T-cell (primary cell): Measurements from ENCODE around the gene GPR132. TPM values are rescaled to one million over a fixed set of nuclear protein-coding genes. Genes with fewer than 3 reads are reported as not detected.

ENCODE experiments used
- ATAC-seq, 4 experiments: fragments of 200-7000 bp in 3 of 4; fragments of 150-1000 bp in 1 of 4; cut with Tn5 transposase; replicated peaks in 1 of 4; 1 replicate in 3 of 4; 2 replicates in 1 of 4; pipeline ENCODE4 v1.10.0; 2021; ENCODE audit warnings: moderate library complexity in 3 of 4, mild to moderate bottlenecking in 2 of 4, moderate number of reproducible peaks in 1 of 4
- CTCF ChIA-PET, 2 donors: fragments of 300-600 bp; sonication (Branson Sonifier 250); formaldehyde crosslinking; loops; one replicate each; lab custom pipeline; 2022; ENCODE audit warnings: antibody characterized with exemption in 2 of 2; lab: Charles Lee
- POLR2A ChIA-PET, 2 donors: fragments of 300-600 bp; sonication (Branson Sonifier 250); formaldehyde crosslinking; loops; one replicate each; lab custom pipeline; 2022; ENCODE audit warnings: antibody characterized with exemption in 2 of 2; lab: Charles Lee
- DNase-seq, 35 experiments: peaks; one replicate each; pipeline versions ENCODE4 v3.0.0 to v3.0.0-alpha.2; 2013 to 2023
- H3K27ac ChIP-seq: one replicate; pipeline ENCODE4 v1.5.1; 2013; ENCODE audit warnings: low read length
- H3K27me3 ChIP-seq, 2 experiments: replicated peaks in 1 of 2; 1 replicate in 1 of 2; 2 replicates in 1 of 2; pipeline versions ENCODE4 v1.6.1 to v1.7.0; 2013; ENCODE audit warnings: low read length in 1 of 2, mixed read lengths in 1 of 2; ENCODE audit not compliant: control insufficient read depth in 2 of 2, insufficient read depth in 2 of 2; ENCODE audit errors: extremely low read depth in 1 of 2
- H3K36me3 ChIP-seq, 2 donors: 1 replicate in 1 of 2; 2 replicates in 1 of 2; pipeline versions ENCODE4 v1.6.1 to v1.7.0; 2013; ENCODE audit warnings: low read length in 1 of 2; ENCODE audit not compliant: control insufficient read depth in 2 of 2, insufficient read depth in 1 of 2; ENCODE audit errors: extremely low read depth in 1 of 2
- H3K4me1 ChIP-seq, 2 experiments: 1 replicate in 1 of 2; 2 replicates in 1 of 2; pipeline versions ENCODE4 v1.6.1 to v1.7.0; 2013; ENCODE audit warnings: low read length in 2 of 2, mixed read lengths in 1 of 2; ENCODE audit not compliant: insufficient read depth in 2 of 2, control insufficient read depth in 1 of 2; ENCODE audit errors: extremely low read depth in 1 of 2
- H3K4me3 ChIP-seq, 2 donors: 1 replicate in 1 of 2; 2 replicates in 1 of 2; pipeline versions ENCODE4 v1.5.1 to v1.7.0; 2013; ENCODE audit warnings: mild to moderate bottlenecking in 2 of 2, low read length in 1 of 2, moderate library complexity in 1 of 2; ENCODE audit not compliant: control insufficient read depth in 1 of 2; ENCODE audit errors: extremely low read depth in 1 of 2
- H3K9me3 ChIP-seq: 2 replicates; pipeline ENCODE4 v1.7.0; 2013
- H3K27ac Mint-ChIP-seq, 2 donors: one replicate each; pipeline ENCODE4 v1.8.0; 2020 to 2021; ENCODE audit warnings: mild to moderate bottlenecking in 2 of 2, mixed read lengths in 2 of 2
- H3K27me3 Mint-ChIP-seq, 2 donors: one replicate each; pipeline ENCODE4 v1.8.0; 2021 to 2022; ENCODE audit warnings: mixed read lengths in 2 of 2
- H3K36me3 Mint-ChIP-seq: one replicate; pipeline ENCODE4 v1.8.0; 2021; ENCODE audit warnings: mixed read lengths
- H3K4me1 Mint-ChIP-seq, 3 donors: one replicate each; pipeline ENCODE4 v1.8.0; 2020 to 2022; ENCODE audit warnings: mixed read lengths in 3 of 3, mild to moderate bottlenecking in 1 of 3
- H3K4me3 Mint-ChIP-seq, 3 donors: one replicate each; pipeline ENCODE4 v1.8.0; 2020 to 2022; ENCODE audit warnings: mild to moderate bottlenecking in 3 of 3, mixed read lengths in 3 of 3, moderate library complexity in 3 of 3
- H3K9me3 Mint-ChIP-seq, 3 donors: one replicate each; pipeline ENCODE4 v1.8.0; 2020 to 2022; ENCODE audit warnings: mixed read lengths in 3 of 3
- WGBS: methylation state at CpG from one replicate; pipeline ENCODE4 v1.1.5; 2013; ENCODE audit warnings: missing lambda C conversion rate; ENCODE audit not compliant: insufficient coverage; 5-methylcytosine and 5-hydroxymethylcytosine counted together
- total RNA-seq, 35 experiments: library from RNA in 6 of 35; stranded (reverse) in 6 of 35; fragments of 120-200 nt in 1 of 35; gene quantifications; one replicate each; pipeline versions ENCODE4 v1.2.1 to v1.2.4 and lab custom pipeline; 2013 to 2026

Gene GPR132
- total RNA-seq, 5 donors from 2014 or later (not counting 1 experiment from before 2014, with no cell fraction given) = 47.0 to 58.0 (median 49.7) TPM

DNA sequence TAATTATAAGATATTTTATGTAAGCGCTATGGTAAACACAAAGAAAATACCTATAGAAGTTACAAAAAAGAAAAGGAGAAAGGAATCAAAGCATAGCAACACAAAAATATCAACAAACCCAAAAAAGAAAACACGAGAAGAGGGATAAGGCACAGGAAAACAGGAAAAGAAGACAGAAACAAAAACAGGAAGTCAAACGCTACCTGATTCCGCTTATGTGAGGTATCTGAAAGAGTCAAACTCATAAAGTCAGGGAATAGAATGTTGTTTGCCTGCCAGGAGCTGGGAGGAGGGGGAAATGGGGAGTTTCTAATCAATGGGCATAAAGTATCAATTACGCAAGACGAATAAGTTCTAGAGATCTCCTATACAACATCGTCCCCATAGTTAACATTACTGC, 39.9 kb upstream of the GPR132 start:
- peaks cover 0 to 3% of the 10 kb centered on the region in 2 experiments for H3K4me1 ChIP-seq
- Mint-ChIP-seq H3K4me3 (no peak overlapping the region), H3K36me3 (no peaks in the 10 kb centered on the region), H3K9me3 (peaks cover 0 to 4% (median 0%) of the 10 kb centered on the region in 3 donors), H3K27me3 (peaks cover 28 to 48% of the 10 kb centered on the region in 2 donors), H3K27ac (no peak overlapping the region), H3K4me1 (peaks cover 0 to 5% (median 5%) of the 10 kb centered on the region in 3 donors)
- no peak overlapping the region for H3K4me3 ChIP-seq
- POLR2A ChIA-PET = no interaction called here
- CTCF ChIA-PET = no interaction called here
- no peak overlapping the region for H3K27ac ChIP-seq
- DNase-seq = no peak
- 14% methylated on average over 2 of the region's 7 CpGs for WGBS
- no peak for ATAC-seq
- H3K36me3 ChIP-seq = no peaks in the 10 kb centered on the region
- peaks cover 4 to 28% of the 10 kb centered on the region in 2 experiments for H3K27me3 ChIP-seq
- no peaks in the 10 kb centered on the region for H3K9me3 ChIP-seq

DNA sequence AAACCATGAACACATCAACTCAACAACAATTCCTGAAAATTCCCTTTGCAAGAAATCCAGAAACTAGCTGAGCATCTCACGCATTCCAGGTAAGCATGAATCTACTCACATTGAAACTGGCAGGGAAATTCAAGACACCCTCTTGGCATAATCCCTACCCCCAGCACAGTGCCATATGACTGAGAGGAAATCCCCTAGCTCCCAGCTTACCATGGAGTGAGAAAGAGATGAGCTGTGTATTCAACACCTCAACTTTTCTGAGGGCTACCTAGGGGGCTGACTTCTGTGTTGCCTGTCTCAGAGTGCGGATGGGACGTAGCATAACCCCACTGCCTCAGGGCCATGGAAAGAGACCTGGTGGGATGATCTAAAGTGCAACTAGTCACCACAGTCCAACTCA, 37.7 kb upstream of the GPR132 start:
- Mint-ChIP-seq H3K4me1 (peaks cover 0 to 5% (median 5%) of the 10 kb centered on the region in 3 donors), H3K27me3 (peaks cover 21 to 45% of the 10 kb centered on the region in 2 donors), H3K27ac (no peak overlapping the region), H3K9me3 (peaks cover 3 to 4% (median 4%) of the 10 kb centered on the region in 3 donors), H3K4me3 (no peak overlapping the region), H3K36me3 (peaks cover 2% of the 10 kb centered on the region)
- no peaks in the 10 kb centered on the region for H3K36me3 ChIP-seq
- CTCF ChIA-PET = interaction anchor here in 1 of 2 donors (0.5 kb wide), 1 partner anchor 262 kb away, joined by 3 read pairs; no protein-coding TSS in a partner anchor
- H3K27ac ChIP-seq = no peak overlapping the region
- no peak overlapping the region for H3K4me3 ChIP-seq
- DNase-seq = no peak
- no peaks in the 10 kb centered on the region for H3K9me3 ChIP-seq
- POLR2A ChIA-PET = no interaction called here
- ATAC-seq = no peak
- peaks cover 4 to 25% of the 10 kb centered on the region in 2 experiments for H3K27me3 ChIP-seq
- 92% methylated on average over 2 of the region's 3 CpGs for WGBS
- peaks cover 0 to 3% of the 10 kb centered on the region in 2 experiments for H3K4me1 ChIP-seq

DNA sequence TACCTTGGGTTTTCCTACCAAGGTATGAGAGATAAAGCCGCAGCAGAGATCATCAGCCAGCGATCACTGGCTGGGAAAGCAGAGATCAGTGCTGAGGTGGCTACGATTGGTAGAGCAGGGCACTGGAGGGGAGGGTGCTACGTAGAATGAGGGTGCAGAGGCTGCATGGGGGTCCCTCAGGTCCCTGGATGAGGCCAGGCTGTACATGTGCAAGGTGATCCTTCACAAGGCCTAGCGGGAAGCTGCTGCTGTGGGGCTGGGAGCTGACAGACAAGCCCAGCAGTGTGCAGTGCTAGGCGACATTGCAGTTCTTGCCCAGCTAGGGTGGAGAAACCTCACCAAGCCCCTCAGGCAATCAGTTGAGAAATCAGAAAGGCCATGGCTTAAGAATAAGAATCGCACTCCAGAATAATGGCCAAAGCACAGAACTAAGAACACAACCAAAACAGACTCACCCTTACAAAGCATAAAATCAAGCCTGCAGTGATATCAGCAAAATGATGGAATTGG, 37.2 kb upstream of the GPR132 start:
- ATAC-seq (no peak), DNase-seq (no peak)
- Mint-ChIP-seq H3K36me3 (peaks cover 2% of the 10 kb centered on the region), H3K27ac (no peak overlapping the region), H3K4me1 (peaks cover 0 to 5% (median 5%) of the 10 kb centered on the region in 3 donors), H3K4me3 (no peak overlapping the region), H3K27me3 (peaks cover 21 to 45% of the 10 kb centered on the region in 2 donors), H3K9me3 (peaks cover 3 to 4% (median 4%) of the 10 kb centered on the region in 3 donors)
- Histone ChIP-seq H3K4me1 (peaks cover 0 to 3% of the 10 kb centered on the region in 2 experiments), H3K36me3 (no peaks in the 10 kb centered on the region), H3K4me3 (no peak overlapping the region), H3K27me3 (peaks cover 4 to 25% of the 10 kb centered on the region in 2 experiments), H3K9me3 (no peaks in the 10 kb centered on the region), H3K27ac (no peak overlapping the region)
- ChIA-PET POLR2A (no interaction called here), CTCF (interaction anchor here in 1 of 2 donors (0.5 kb wide), 1 partner anchor 262 kb away, joined by 3 read pairs; no protein-coding TSS in a partner anchor)
- WGBS = 92% methylated on average over 6 of the region's 7 CpGs

DNA sequence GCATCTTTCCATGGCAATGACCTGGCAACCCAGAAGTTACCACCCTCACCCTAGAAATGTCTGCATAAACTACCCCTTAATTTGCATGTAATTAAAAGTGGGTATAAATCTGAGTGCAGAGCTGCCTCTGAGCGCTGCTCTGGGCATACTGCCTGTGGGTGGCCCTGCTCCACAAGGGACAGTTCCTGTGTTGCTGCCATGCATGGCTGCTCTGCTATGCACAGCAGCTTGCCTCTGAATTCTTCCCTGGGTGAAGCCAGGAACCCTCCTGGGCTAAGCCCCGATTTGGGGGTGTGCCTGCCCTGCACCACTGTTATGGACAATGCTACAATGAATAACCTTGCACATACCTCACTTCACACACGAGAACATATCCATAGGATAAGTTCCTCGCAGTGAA, 35.7 kb upstream of the GPR132 start:
- Histone ChIP-seq H3K27me3 (peaks cover 2 to 24% of the 10 kb centered on the region in 2 experiments), H3K36me3 (no peaks in the 10 kb centered on the region), H3K4me1 (peaks cover 0 to 3% of the 10 kb centered on the region in 2 experiments), H3K27ac (no peak overlapping the region), H3K4me3 (no peak overlapping the region), H3K9me3 (no peaks in the 10 kb centered on the region)
- Mint-ChIP-seq H3K4me3 (no peak overlapping the region), H3K27ac (no peak overlapping the region), H3K27me3 (peaks cover 17 to 37% of the 10 kb centered on the region in 2 donors), H3K9me3 (peaks cover 3 to 4% (median 4%) of the 10 kb centered on the region in 3 donors), H3K36me3 (peaks cover 2% of the 10 kb centered on the region), H3K4me1 (peaks cover 0 to 5% (median 5%) of the 10 kb centered on the region in 3 donors)
- ChIA-PET CTCF (interaction anchor here in 1 of 2 donors (0.5 kb wide), 1 partner anchor 46 kb away, joined by 12 read pairs; no protein-coding TSS in a partner anchor), POLR2A (no interaction called here)
- no peak for ATAC-seq
- DNase-seq = no peak
- WGBS = 70% methylated on average over 2 of the region's 4 CpGs

DNA sequence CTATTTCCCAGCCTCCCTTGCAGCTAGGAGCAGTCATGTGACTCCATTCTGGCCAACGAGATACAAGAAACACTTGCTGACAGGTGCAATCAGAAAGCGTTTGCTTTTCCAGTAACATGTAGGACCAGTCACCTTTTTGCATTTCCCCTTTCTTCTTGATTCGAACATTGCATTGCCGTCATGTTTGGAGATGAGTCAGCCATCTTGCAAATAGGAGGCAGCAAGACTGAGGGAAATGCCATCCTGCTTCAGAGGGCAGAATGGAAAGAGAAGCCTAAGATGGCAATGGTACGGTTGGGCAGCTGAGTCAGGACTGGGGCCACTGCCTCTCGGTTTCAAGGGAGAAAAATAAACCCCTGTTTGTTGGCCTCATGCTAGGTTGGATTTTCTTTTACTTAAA, 34.5 kb upstream of the GPR132 start:
- H3K4me1 Mint-ChIP-seq = peaks cover 0 to 2% (median 0%) of the 10 kb centered on the region in 3 donors
- CTCF ChIA-PET = no interaction called here

DNA sequence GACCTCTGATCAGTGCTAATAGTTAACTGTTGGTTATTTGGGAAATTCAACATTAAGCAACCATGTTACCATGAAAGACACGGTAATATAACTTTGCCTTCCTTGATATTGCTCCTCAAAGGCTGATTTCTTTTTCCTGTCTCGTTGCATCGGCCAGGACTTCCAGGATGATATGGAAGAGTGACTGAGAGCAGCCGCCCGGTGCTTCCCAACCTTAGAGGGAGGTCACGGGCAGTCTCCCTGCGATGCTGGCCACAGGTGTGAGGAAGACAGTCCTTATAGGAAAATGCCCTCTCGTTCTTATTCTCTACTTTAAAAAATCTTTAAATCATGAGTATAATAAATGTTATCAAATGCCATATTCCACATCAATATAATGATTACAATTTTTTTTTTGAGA, 33.1 kb upstream of the GPR132 start:
- Histone ChIP-seq H3K4me3 (no peak overlapping the region), H3K27ac (no peak overlapping the region), H3K4me1 (peaks cover 0 to 9% of the 10 kb centered on the region in 2 experiments), H3K36me3 (no peaks in the 10 kb centered on the region), H3K9me3 (no peaks in the 10 kb centered on the region), H3K27me3 (peaks cover 0 to 25% of the 10 kb centered on the region in 2 experiments)
- no CpG with 5 or more reads among the region's 8 CpGs for WGBS
- H3K36me3 Mint-ChIP-seq = peaks cover 2% of the 10 kb centered on the region
- peaks cover 5 to 8% (median 8%) of the 10 kb centered on the region in 3 donors for H3K4me1 Mint-ChIP-seq
- DNase-seq (no peak), ATAC-seq (no peak)
- CTCF ChIA-PET = interaction anchor here in 1 of 2 donors (0.7 kb wide), 1 partner anchor 19 kb away, joined by 3 read pairs; no protein-coding TSS in a partner anchor
- H3K4me3 Mint-ChIP-seq = no peak overlapping the region
- POLR2A ChIA-PET = no interaction called here
- no peak overlapping the region for H3K27ac Mint-ChIP-seq
- H3K27me3 Mint-ChIP-seq = peaks cover 6 to 19% of the 10 kb centered on the region in 2 donors
- peaks cover 0 to 4% (median 3%) of the 10 kb centered on the region in 3 donors for H3K9me3 Mint-ChIP-seq

More for the DNA sequence above, 34.5 kb upstream of the GPR132 start:
- Mint-ChIP-seq H3K27ac (no peak overlapping the region), H3K9me3 (peaks cover 3 to 4% (median 4%) of the 10 kb centered on the region in 3 donors), H3K4me3 (no peak overlapping the region), H3K36me3 (peaks cover 2% of the 10 kb centered on the region), H3K27me3 (peaks cover 12 to 30% of the 10 kb centered on the region in 2 donors)
- 45% methylated on average over 5 of the region's 6 CpGs for WGBS
- H3K36me3 ChIP-seq = no peaks in the 10 kb centered on the region
- H3K9me3 ChIP-seq = no peaks in the 10 kb centered on the region
- DNase-seq (no peak), ATAC-seq (no peak)
- H3K27me3 ChIP-seq = peaks cover 0 to 24% of the 10 kb centered on the region in 2 experiments
- H3K4me3 ChIP-seq = no peak overlapping the region
- POLR2A ChIA-PET = no interaction called here
- no peaks in the 10 kb centered on the region for H3K4me1 ChIP-seq
- H3K27ac ChIP-seq = no peak overlapping the region
